Activated naive CD4-positive, alpha-beta T cell treated with anti-CD3 and anti-CD28 coated beads, Interleukin-2, amount 50 U/mL, for 16 hours (primary cell): ENCODE measurements around the gene CLSTN1.

ENCODE experiments used
- DNase-seq: peaks from one replicate; pipeline ENCODE4 v3.0.0-alpha.2; 2020

CLSTN1 gene

GRCh38 chr1:9710037-9710436 lies 113.7 kb downstream of the CLSTN1 start:
- no peak for DNase-seq

GRCh38 chr1:9706178-9706577 lies 117.6 kb downstream of the CLSTN1 start:
- no peak for DNase-seq

- no peak for DNase-seq
These were observed 118.2 kb downstream of the CLSTN1 start for GRCh38 chr1:9705337-9706093.

GRCh38 chr1:9703681-9704080 lies 120.1 kb downstream of the CLSTN1 start:
- no peak for DNase-seq

- DNase-seq: no peak
These were observed 120.6 kb downstream of the CLSTN1 start for GRCh38 chr1:9703165-9703509.

GRCh38 chr1:9701665-9702064 lies 122.1 kb downstream of the CLSTN1 start:
- DNase-seq: no peak

- DNase-seq: no peak
These were observed 123.4 kb downstream of the CLSTN1 start for GRCh38 chr1:9700340-9700739.

GRCh38 chr1:9699361-9699760 lies 124.4 kb downstream of the CLSTN1 start:
- DNase-seq: no peak

- no peak for DNase-seq
These were observed 127.0 kb downstream of the CLSTN1 start for GRCh38 chr1:9696793-9697192.

- DNase-seq: no peak
These were observed 132.1 kb downstream of the CLSTN1 start for GRCh38 chr1:9691691-9692090.

- no peak for DNase-seq
These were observed 132.7 kb downstream of the CLSTN1 start for GRCh38 chr1:9691108-9691445.

GRCh38 chr1:9690440-9691107 lies 133.2 kb downstream of the CLSTN1 start:
- DNase-seq: no peak

- peak; percentile 38 for DNase-seq
These were observed 133.8 kb downstream of the CLSTN1 start for GRCh38 chr1:9689971-9690381.

- DNase-seq: peak; percentile 83
These were observed 134.6 kb downstream of the CLSTN1 start for GRCh38 chr1:9689011-9689706.

GRCh38 chr1:9688599-9688998 lies 135.2 kb downstream of the CLSTN1 start:
- DNase-seq: no peak

GRCh38 chr1:9687874-9688582 lies 135.7 kb downstream of the CLSTN1 start:
- DNase-seq: no peak

- DNase-seq: peak; percentile 65
These were observed 136.5 kb downstream of the CLSTN1 start for GRCh38 chr1:9687120-9687873.

- no peak for DNase-seq
These were observed 139.0 kb downstream of the CLSTN1 start for GRCh38 chr1:9684801-9685200.

- no peak for DNase-seq
These were observed 142.9 kb downstream of the CLSTN1 start for GRCh38 chr1:9680828-9681227.

- DNase-seq: no peak
These were observed 143.7 kb downstream of the CLSTN1 start for GRCh38 chr1:9680091-9680490.
